IMR-90 (cell line): Measurements from ENCODE around the gene ANKRD33B.

Experiments
- CEBPB ChIP-seq: IDR thresholded peaks from 2 replicates; pipeline ENCODE4 v1.6.1; 2012; ENCODE audit warnings: low read depth, low read length, improper control_type of control experiment
- CHD1 ChIP-seq: IDR thresholded peaks from 2 replicates; pipeline ENCODE4 v1.6.1; 2012; ENCODE audit warnings: low read depth, low read length, improper control_type of control experiment
- FOS ChIP-seq: fragments of 150-350 bp; IDR thresholded peaks from 2 replicates; pipeline ENCODE4 v1.6.1; 2016; ENCODE audit warnings: low read depth, low read length
- MAFK ChIP-seq: IDR thresholded peaks from 2 replicates; pipeline ENCODE4 v1.6.1; 2012; ENCODE audit warnings: low read depth, low read length, improper control_type of control experiment
- MAZ ChIP-seq: IDR thresholded peaks from 2 replicates; pipeline ENCODE4 v1.6.1; 2012; ENCODE audit warnings: low read depth, mild to moderate bottlenecking, low read length, improper control_type of control experiment, moderate library complexity, borderline replicate concordance
- MXI1 ChIP-seq: IDR thresholded peaks from 2 replicates; pipeline ENCODE4 v1.6.1; 2012; ENCODE audit warnings: low read depth, mild to moderate bottlenecking, low read length, moderate library complexity, borderline replicate concordance
- NFE2L2 ChIP-seq: fragments of 150-350 bp; IDR thresholded peaks from 2 replicates; pipeline ENCODE4 v1.6.1; 2016; ENCODE audit warnings: low read depth, mild to moderate bottlenecking, low read length
- POLR2A ChIP-seq: IDR thresholded peaks from 2 replicates; pipeline ENCODE4 v1.6.1; 2012; ENCODE audit warnings: mild to moderate bottlenecking, low read depth, low read length
- RAD21 ChIP-seq: IDR thresholded peaks from 2 replicates; pipeline ENCODE4 v1.6.1; 2012; ENCODE audit warnings: low read length, improper control_type of control experiment
- RCOR1 ChIP-seq: IDR thresholded peaks from 2 replicates; pipeline ENCODE4 v1.6.1; 2012; ENCODE audit warnings: mild to moderate bottlenecking, low read length, improper control_type of control experiment; ENCODE audit not compliant: insufficient replicate concordance
- RFX5 ChIP-seq: IDR thresholded peaks from 2 replicates; pipeline ENCODE4 v1.8.0; 2012; ENCODE audit warnings: low read depth, mild to moderate bottlenecking, low read length, moderate library complexity
- SMC3 ChIP-seq: fragments of 150-350 bp; IDR thresholded peaks from 2 replicates; pipeline ENCODE4 v1.6.1; 2016; ENCODE audit warnings: low read depth, mild to moderate bottlenecking, antibody characterized with exemption, low read length, moderate library complexity
- TF ChIP-seq, protein P1 (sequence below): conservative IDR thresholded peaks from 2 replicates; pipeline ENCODE4 v1.5.1; 2012; ENCODE audit warnings: mild to moderate bottlenecking, low read depth, low read length, improper control_type of control experiment
- TF ChIP-seq, protein P2 (sequence below): fragments of 150-350 bp; IDR thresholded peaks from 2 replicates; pipeline ENCODE4 v1.6.1; 2017; ENCODE audit warnings: mild to moderate bottlenecking, antibody characterized with exemption, low read length, low read depth

DNA sequence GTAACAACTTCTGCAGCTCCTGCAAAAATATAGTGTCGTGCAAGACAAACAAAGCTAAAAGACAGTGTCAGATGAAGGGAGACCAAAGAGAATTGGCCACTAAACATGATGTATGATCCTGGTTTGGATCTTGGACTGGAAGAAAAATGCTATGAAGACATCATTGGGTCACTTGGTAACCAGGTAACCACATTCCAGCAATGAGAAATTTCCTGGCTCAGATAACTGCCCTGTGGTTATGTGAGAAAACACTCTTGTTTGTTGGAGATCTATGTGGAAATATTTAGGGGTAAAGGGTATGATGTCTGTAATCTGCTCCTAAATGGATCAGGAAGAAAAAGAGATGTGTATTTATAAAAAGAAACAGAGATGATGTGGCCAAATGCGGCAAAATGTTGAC is 45.5 kb upstream of the ANKRD33B start:
- TF ChIP-seq, protein P1, sequence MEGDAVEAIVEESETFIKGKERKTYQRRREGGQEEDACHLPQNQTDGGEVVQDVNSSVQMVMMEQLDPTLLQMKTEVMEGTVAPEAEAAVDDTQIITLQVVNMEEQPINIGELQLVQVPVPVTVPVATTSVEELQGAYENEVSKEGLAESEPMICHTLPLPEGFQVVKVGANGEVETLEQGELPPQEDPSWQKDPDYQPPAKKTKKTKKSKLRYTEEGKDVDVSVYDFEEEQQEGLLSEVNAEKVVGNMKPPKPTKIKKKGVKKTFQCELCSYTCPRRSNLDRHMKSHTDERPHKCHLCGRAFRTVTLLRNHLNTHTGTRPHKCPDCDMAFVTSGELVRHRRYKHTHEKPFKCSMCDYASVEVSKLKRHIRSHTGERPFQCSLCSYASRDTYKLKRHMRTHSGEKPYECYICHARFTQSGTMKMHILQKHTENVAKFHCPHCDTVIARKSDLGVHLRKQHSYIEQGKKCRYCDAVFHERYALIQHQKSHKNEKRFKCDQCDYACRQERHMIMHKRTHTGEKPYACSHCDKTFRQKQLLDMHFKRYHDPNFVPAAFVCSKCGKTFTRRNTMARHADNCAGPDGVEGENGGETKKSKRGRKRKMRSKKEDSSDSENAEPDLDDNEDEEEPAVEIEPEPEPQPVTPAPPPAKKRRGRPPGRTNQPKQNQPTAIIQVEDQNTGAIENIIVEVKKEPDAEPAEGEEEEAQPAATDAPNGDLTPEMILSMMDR: no peak
- no peak for TF ChIP-seq SMC3
- no peak for TF ChIP-seq POLR2A
- TF ChIP-seq NFE2L2: no peak
- no peak for TF ChIP-seq RAD21
- no peak for TF ChIP-seq CEBPB
- TF ChIP-seq FOS: no peak
- TF ChIP-seq, protein P2, sequence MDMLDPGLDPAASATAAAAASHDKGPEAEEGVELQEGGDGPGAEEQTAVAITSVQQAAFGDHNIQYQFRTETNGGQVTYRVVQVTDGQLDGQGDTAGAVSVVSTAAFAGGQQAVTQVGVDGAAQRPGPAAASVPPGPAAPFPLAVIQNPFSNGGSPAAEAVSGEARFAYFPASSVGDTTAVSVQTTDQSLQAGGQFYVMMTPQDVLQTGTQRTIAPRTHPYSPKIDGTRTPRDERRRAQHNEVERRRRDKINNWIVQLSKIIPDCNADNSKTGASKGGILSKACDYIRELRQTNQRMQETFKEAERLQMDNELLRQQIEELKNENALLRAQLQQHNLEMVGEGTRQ: no peak
- no peak for TF ChIP-seq MXI1
- TF ChIP-seq MAZ: no peak
- TF ChIP-seq RFX5: no peak
- TF ChIP-seq CHD1: no peak
- TF ChIP-seq MAFK: no peak
- TF ChIP-seq RCOR1: no peak
